ENCODE results near the gene DDX1. TPM values are rescaled to one million over a fixed set of nuclear protein-coding genes. Genes with fewer than 3 reads are reported as not detected.

DDX1 gene
- total and polyA plus RNA-seq, 2 donors (not counting 1 experiment from before 2014, with no cell fraction given) = 54.3 to 176 TPM

- H3K36me3 ChIP-seq (ENCODE audit: control insufficient read depth, insufficient read depth, low read length) = peaks cover 19% of the 10 kb centered on the region
- no peaks in the 10 kb centered on the region for H4K20me1 ChIP-seq (ENCODE audit: control insufficient read depth, extremely low read depth, insufficient read depth, low read length)
- no peaks in the 10 kb centered on the region for H3K4me1 ChIP-seq (ENCODE audit: control insufficient read depth, extremely low read depth, insufficient read depth, low read length)
These were observed 11.5 kb downstream of the DDX1 start for GRCh38 chr2:15603044-15603765.

GRCh38 chr2:15603948-15604347 lies 12.3 kb downstream of the DDX1 start:
- TF ChIP-seq CTCF (conservative IDR thresholded peaks at IDR 0.05 in 1 of 2, IDR thresholded peaks at IDR 0.05 in 1 of 2; ENCODE audit: low read depth in 1 of 2, low read length in 2 of 2) (no peak), EZH2 (IDR thresholded peaks at IDR 0.05; ENCODE audit: low read length, missing control alignments) (no peak)
- Histone ChIP-seq H4K20me1 (ENCODE audit: control insufficient read depth, extremely low read depth, insufficient read depth, low read length) (no peaks in the 10 kb centered on the region), H3K9ac (ENCODE audit: insufficient read depth, low read length) (no peak overlapping the region), H3K4me1 (ENCODE audit: control insufficient read depth, extremely low read depth, insufficient read depth, low read length) (no peaks in the 10 kb centered on the region), H2AFZ (ENCODE audit: low read length) (no peak overlapping the region), H3K4me2 (ENCODE audit: extremely low read depth, insufficient read depth, low read length) (no peak overlapping the region), H3K4me3 (replicated peaks in 1 of 4; ENCODE audit: control extremely low read depth in 1 of 4, insufficient read depth in 1 of 4, low read depth in 3 of 4, low read length in 4 of 4) (no peak overlapping the region), H3K9me3 (ENCODE audit: control insufficient read depth, insufficient read depth, low read depth, low read length) (no peaks in the 10 kb centered on the region), H3K36me3 (ENCODE audit: control insufficient read depth, insufficient read depth, low read length) (peaks cover 19% of the 10 kb centered on the region), H3K27me3 (ENCODE audit: control insufficient read depth, insufficient read depth, low read length) (no peaks in the 10 kb centered on the region), H3K79me2 (ENCODE audit: control insufficient read depth, insufficient read depth, low read length) (no peaks in the 10 kb centered on the region), H3K27ac (ENCODE audit: insufficient read depth, low read length) (no peak overlapping the region)
- DNase-seq (ENCODE audit: low read depth in 2 of 2) = no peak

More at GRCh38 chr2:15603044-15603765, 11.5 kb downstream of the DDX1 start:
- Histone ChIP-seq H3K9ac (ENCODE audit: insufficient read depth, low read length) (no peak overlapping the region), H3K79me2 (ENCODE audit: control insufficient read depth, insufficient read depth, low read length) (no peaks in the 10 kb centered on the region), H3K4me3 (replicated peaks in 1 of 4; ENCODE audit: control extremely low read depth in 1 of 4, insufficient read depth in 1 of 4, low read depth in 3 of 4, low read length in 4 of 4) (no peak overlapping the region), H3K27me3 (ENCODE audit: control insufficient read depth, insufficient read depth, low read length) (no peaks in the 10 kb centered on the region), H3K9me3 (ENCODE audit: control insufficient read depth, insufficient read depth, low read depth, low read length) (no peaks in the 10 kb centered on the region), H3K27ac (ENCODE audit: insufficient read depth, low read length) (no peak overlapping the region), H2AFZ (ENCODE audit: low read length) (no peak overlapping the region), H3K4me2 (ENCODE audit: extremely low read depth, insufficient read depth, low read length) (no peak overlapping the region)
- DNase-seq (ENCODE audit: low read depth in 2 of 2) = no peak
- TF ChIP-seq EZH2 (IDR thresholded peaks at IDR 0.05; ENCODE audit: low read length, missing control alignments) (no peak), CTCF (conservative IDR thresholded peaks at IDR 0.05 in 1 of 2, IDR thresholded peaks at IDR 0.05 in 1 of 2; ENCODE audit: low read depth in 1 of 2, low read length in 2 of 2) (no peak)

GRCh38 chr2:15605721-15606120 lies 14.1 kb downstream of the DDX1 start:
- Histone ChIP-seq H3K4me1 (ENCODE audit: control insufficient read depth, extremely low read depth, insufficient read depth, low read length) (no peaks in the 10 kb centered on the region), H3K27ac (ENCODE audit: insufficient read depth, low read length) (no peak overlapping the region), H3K9me3 (ENCODE audit: control insufficient read depth, insufficient read depth, low read depth, low read length) (no peaks in the 10 kb centered on the region), H3K9ac (ENCODE audit: insufficient read depth, low read length) (no peak overlapping the region), H3K79me2 (ENCODE audit: control insufficient read depth, insufficient read depth, low read length) (no peaks in the 10 kb centered on the region), H4K20me1 (ENCODE audit: control insufficient read depth, extremely low read depth, insufficient read depth, low read length) (no peaks in the 10 kb centered on the region), H3K27me3 (ENCODE audit: control insufficient read depth, insufficient read depth, low read length) (no peaks in the 10 kb centered on the region), H3K4me2 (ENCODE audit: extremely low read depth, insufficient read depth, low read length) (no peak overlapping the region), H3K36me3 (ENCODE audit: control insufficient read depth, insufficient read depth, low read length) (peaks cover 18% of the 10 kb centered on the region), H3K4me3 (replicated peaks in 1 of 4; ENCODE audit: control extremely low read depth in 1 of 4, insufficient read depth in 1 of 4, low read depth in 3 of 4, low read length in 4 of 4) (no peak overlapping the region), H2AFZ (ENCODE audit: low read length) (no peak overlapping the region)
- TF ChIP-seq EZH2 (IDR thresholded peaks at IDR 0.05; ENCODE audit: low read length, missing control alignments) (no peak), CTCF (conservative IDR thresholded peaks at IDR 0.05 in 1 of 2, IDR thresholded peaks at IDR 0.05 in 1 of 2; ENCODE audit: low read depth in 1 of 2, low read length in 2 of 2) (no peak)
- DNase-seq (ENCODE audit: low read depth in 2 of 2) = no peak
